ENCODE results near the gene STAT2.
A peak's percentile ranks its signal among the peaks of the same experiment; 100 is the strongest.
"Not testable (repeated sequence)": the region's sequence is repeated elsewhere in the genome, so short reads cannot be mapped to it uniquely, and the experiment has no call there.

STAT2 gene

GRCh38 chr12:56334490-56334793 lies 25.5 kb downstream of the STAT2 start:
- Histone ChIP-seq H3K4me1 (ENCODE audit: control insufficient read depth, insufficient read depth, low read length) (peaks cover 27% of the 10 kb centered on the region), H3K4me3 (ENCODE audit: low read depth, low read length) (peak overlapping the region; percentile 80), H3K36me3 (ENCODE audit: control insufficient read depth, insufficient read depth, low read length) (no peaks in the 10 kb centered on the region), H3K9ac (ENCODE audit: low read depth, low read length) (peak overlapping the region; percentile 63), H3K27me3 (ENCODE audit: control insufficient read depth, insufficient read depth, low read length) (no peaks in the 10 kb centered on the region), H3K9me3 (ENCODE audit: control insufficient read depth, insufficient read depth, low read length) (no peaks in the 10 kb centered on the region)

GRCh38 chr12:56333679-56334489 lies 26.0 kb downstream of the STAT2 start, which contains the start of gene PAN2:
Gene PAN2, minus strand, starts transcription at chr12:56334000. Its CDS starts 906 bp downstream, at chr12:56333094.
- H3K27me3 ChIP-seq (ENCODE audit: control insufficient read depth, insufficient read depth, low read length), result no peaks in the 10 kb centered on the region
- peak within 1 kb of the TSS; percentile 80 for H3K4me3 ChIP-seq (ENCODE audit: low read depth, low read length)
- no peaks in the 10 kb centered on the region for H3K36me3 ChIP-seq (ENCODE audit: control insufficient read depth, insufficient read depth, low read length)
- H3K9me3 ChIP-seq (ENCODE audit: control insufficient read depth, insufficient read depth, low read length), result no peaks in the 10 kb centered on the region
- peak within 1 kb of the TSS; percentile 80 for H3K9ac ChIP-seq (ENCODE audit: low read depth, low read length)
- peaks cover 22% of the 10 kb centered on the region for H3K4me1 ChIP-seq (ENCODE audit: control insufficient read depth, insufficient read depth, low read length)

- Histone ChIP-seq H3K4me3 (ENCODE audit: low read depth, low read length) (peak overlapping the region; percentile 80), H3K27me3 (ENCODE audit: control insufficient read depth, insufficient read depth, low read length) (no peaks in the 10 kb centered on the region), H3K4me1 (ENCODE audit: control insufficient read depth, insufficient read depth, low read length) (peaks cover 19% of the 10 kb centered on the region)
Observed at GRCh38 chr12:56333197-56333678, 26.7 kb downstream of the STAT2 start.

GRCh38 chr12:56332512-56333196 lies 27.3 kb downstream of the STAT2 start:
- Histone ChIP-seq H3K9ac (ENCODE audit: low read depth, low read length) (peak overlapping the region; percentile 80), H3K36me3 (ENCODE audit: control insufficient read depth, insufficient read depth, low read length) (no peaks in the 10 kb centered on the region), H3K4me3 (ENCODE audit: low read depth, low read length) (peak overlapping the region; percentile 80), H3K27me3 (ENCODE audit: control insufficient read depth, insufficient read depth, low read length) (no peaks in the 10 kb centered on the region), H3K9me3 (ENCODE audit: control insufficient read depth, insufficient read depth, low read length) (no peaks in the 10 kb centered on the region), H3K4me1 (ENCODE audit: control insufficient read depth, insufficient read depth, low read length) (peaks cover 13% of the 10 kb centered on the region)

More at GRCh38 chr12:56333197-56333678, 26.7 kb downstream of the STAT2 start:
- Histone ChIP-seq H3K9ac (ENCODE audit: low read depth, low read length) (peak overlapping the region; percentile 80), H3K9me3 (ENCODE audit: control insufficient read depth, insufficient read depth, low read length) (no peaks in the 10 kb centered on the region), H3K36me3 (ENCODE audit: control insufficient read depth, insufficient read depth, low read length) (no peaks in the 10 kb centered on the region)

- no peak overlapping the region for H3K9ac ChIP-seq (ENCODE audit: low read depth, low read length)
- H3K36me3 ChIP-seq (ENCODE audit: control insufficient read depth, insufficient read depth, low read length), result peaks cover 11% of the 10 kb centered on the region
- no peaks in the 10 kb centered on the region for H3K9me3 ChIP-seq (ENCODE audit: control insufficient read depth, insufficient read depth, low read length)
- H3K4me3 ChIP-seq (ENCODE audit: low read depth, low read length), result no peak overlapping the region
- H3K4me1 ChIP-seq (ENCODE audit: control insufficient read depth, insufficient read depth, low read length), result peaks cover 7% of the 10 kb centered on the region
- H3K27me3 ChIP-seq (ENCODE audit: control insufficient read depth, insufficient read depth, low read length), result no peaks in the 10 kb centered on the region
Observed at GRCh38 chr12:56330936-56331490, 28.9 kb downstream of the STAT2 start.

GRCh38 chr12:56326533-56326932 lies 33.4 kb downstream of the STAT2 start:
- no peak overlapping the region for H3K9ac ChIP-seq (ENCODE audit: low read depth, low read length)
- no peak overlapping the region for H3K4me3 ChIP-seq (ENCODE audit: low read depth, low read length)
- H3K4me1 ChIP-seq (ENCODE audit: control insufficient read depth, insufficient read depth, low read length), result no peaks in the 10 kb centered on the region
- H3K36me3 ChIP-seq (ENCODE audit: control insufficient read depth, insufficient read depth, low read length), result peaks cover 19% of the 10 kb centered on the region
- no peaks in the 10 kb centered on the region for H3K27me3 ChIP-seq (ENCODE audit: control insufficient read depth, insufficient read depth, low read length)
- no peaks in the 10 kb centered on the region for H3K9me3 ChIP-seq (ENCODE audit: control insufficient read depth, insufficient read depth, low read length)

GRCh38 chr12:56326126-56326525 lies 33.8 kb downstream of the STAT2 start:
- no peaks in the 10 kb centered on the region for H3K4me1 ChIP-seq (ENCODE audit: control insufficient read depth, insufficient read depth, low read length)
- no peaks in the 10 kb centered on the region for H3K27me3 ChIP-seq (ENCODE audit: control insufficient read depth, insufficient read depth, low read length)
- H3K9me3 ChIP-seq (ENCODE audit: control insufficient read depth, insufficient read depth, low read length), result no peaks in the 10 kb centered on the region
- H3K9ac ChIP-seq (ENCODE audit: low read depth, low read length), result no peak overlapping the region
- no peak overlapping the region for H3K4me3 ChIP-seq (ENCODE audit: low read depth, low read length)
- peaks cover 19% of the 10 kb centered on the region for H3K36me3 ChIP-seq (ENCODE audit: control insufficient read depth, insufficient read depth, low read length)

- peaks cover 19% of the 10 kb centered on the region for H3K36me3 ChIP-seq (ENCODE audit: control insufficient read depth, insufficient read depth, low read length)
- no peaks in the 10 kb centered on the region for H3K9me3 ChIP-seq (ENCODE audit: control insufficient read depth, insufficient read depth, low read length)
- H3K27me3 ChIP-seq (ENCODE audit: control insufficient read depth, insufficient read depth, low read length), result no peaks in the 10 kb centered on the region
- no peaks in the 10 kb centered on the region for H3K4me1 ChIP-seq (ENCODE audit: control insufficient read depth, insufficient read depth, low read length)
- no peak overlapping the region for H3K4me3 ChIP-seq (ENCODE audit: low read depth, low read length)
- H3K9ac ChIP-seq (ENCODE audit: low read depth, low read length), result no peak overlapping the region
Observed at GRCh38 chr12:56324206-56324605, 35.7 kb downstream of the STAT2 start.

GRCh38 chr12:56321610-56322009 lies 38.3 kb downstream of the STAT2 start:
- H3K9ac ChIP-seq (ENCODE audit: low read depth, low read length); H3K4me3 ChIP-seq (ENCODE audit: low read depth, low read length); H3K9me3 ChIP-seq (ENCODE audit: control insufficient read depth, insufficient read depth, low read length); H3K27me3 ChIP-seq (ENCODE audit: control insufficient read depth, insufficient read depth, low read length); H3K4me1 ChIP-seq (ENCODE audit: control insufficient read depth, insufficient read depth, low read length): not testable (repeated sequence)
- peaks cover 13% of the 10 kb centered on the region for H3K36me3 ChIP-seq (ENCODE audit: control insufficient read depth, insufficient read depth, low read length)

GRCh38 chr12:56321027-56321426 lies 38.9 kb downstream of the STAT2 start:
- Histone ChIP-seq H3K4me1 (ENCODE audit: control insufficient read depth, insufficient read depth, low read length) (no peaks in the 10 kb centered on the region), H3K9ac (ENCODE audit: low read depth, low read length) (no peak overlapping the region), H3K9me3 (ENCODE audit: control insufficient read depth, insufficient read depth, low read length) (no peaks in the 10 kb centered on the region), H3K4me3 (ENCODE audit: low read depth, low read length) (no peak overlapping the region), H3K27me3 (ENCODE audit: control insufficient read depth, insufficient read depth, low read length) (no peaks in the 10 kb centered on the region), H3K36me3 (ENCODE audit: control insufficient read depth, insufficient read depth, low read length) (peaks cover 7% of the 10 kb centered on the region)

- H3K9ac ChIP-seq (ENCODE audit: low read depth, low read length), result no peak overlapping the region
- H3K27me3 ChIP-seq (ENCODE audit: control insufficient read depth, insufficient read depth, low read length), result no peaks in the 10 kb centered on the region
- H3K4me1 ChIP-seq (ENCODE audit: control insufficient read depth, insufficient read depth, low read length), result peaks cover 3% of the 10 kb centered on the region
- no peak overlapping the region for H3K4me3 ChIP-seq (ENCODE audit: low read depth, low read length)
- no peaks in the 10 kb centered on the region for H3K9me3 ChIP-seq (ENCODE audit: control insufficient read depth, insufficient read depth, low read length)
- H3K36me3 ChIP-seq (ENCODE audit: control insufficient read depth, insufficient read depth, low read length), result peaks cover 8% of the 10 kb centered on the region
Observed at GRCh38 chr12:56317675-56318074, 42.2 kb downstream of the STAT2 start.

Data from iPS-15b (cell line).